Neuronal stem cell (in vitro differentiated cells): Measurements from ENCODE around the gene CHERP.
"Not testable (repeated sequence)": the region's sequence is repeated elsewhere in the genome, so short reads cannot be mapped to it uniquely, and the experiment has no call there.

Source experiments
- DNase-seq: peaks from one replicate; pipeline ENCODE4 v3.0.0-alpha.2; 2013; ENCODE audit warnings: low spot score
- H2AFZ ChIP-seq: one replicate; pipeline ENCODE4 v1.6.1; 2013; ENCODE audit warnings: mild to moderate bottlenecking, low read length, inconsistent platforms
- H2AK5ac ChIP-seq: 2 replicates; pipeline ENCODE4 v1.6.1; 2013; ENCODE audit warnings: low read depth, mild to moderate bottlenecking, inconsistent platforms, low read length, moderate library complexity, mixed read lengths
- H2BK120ac ChIP-seq: 2 replicates; pipeline ENCODE4 v1.6.1; 2013; ENCODE audit warnings: low read depth, mild to moderate bottlenecking, inconsistent platforms, low read length, moderate library complexity, mixed read lengths
- H2BK12ac ChIP-seq: one replicate; pipeline ENCODE4 v1.6.1; 2013; ENCODE audit warnings: low read length, inconsistent platforms
- H2BK15ac ChIP-seq: 2 replicates; pipeline ENCODE4 v1.6.1; 2013; ENCODE audit warnings: mild to moderate bottlenecking, low read length, inconsistent platforms, mixed read lengths
- H2BK5ac ChIP-seq: one replicate; pipeline ENCODE4 v1.6.1; 2013; ENCODE audit warnings: inconsistent platforms, mild to moderate bottlenecking, low read length, moderate library complexity
- H3K14ac ChIP-seq: one replicate; pipeline ENCODE4 v1.6.1; 2013; ENCODE audit warnings: low read length, inconsistent platforms
- H3K18ac ChIP-seq: 2 replicates; pipeline ENCODE4 v1.6.1; 2013; ENCODE audit warnings: low read length, inconsistent platforms
- H3K23ac ChIP-seq: 2 replicates; pipeline ENCODE4 v1.6.1; 2013; ENCODE audit warnings: low read depth, mild to moderate bottlenecking, mixed read lengths, low read length, inconsistent platforms; ENCODE audit not compliant: poor library complexity
- H3K27ac ChIP-seq: replicated peaks from 3 replicates; pipeline ENCODE4 v1.5.1; 2013; ENCODE audit warnings: low read length, inconsistent platforms
- H3K27me3 ChIP-seq, 3 experiments: 2 replicates each; pipeline ENCODE4 v1.6.1; 2013; ENCODE audit warnings: low read length in 3 of 3, mild to moderate bottlenecking in 2 of 3, inconsistent platforms in 1 of 3, low read depth in 1 of 3, mixed read lengths in 1 of 3, moderate library complexity in 1 of 3; ENCODE audit not compliant: control insufficient read depth in 3 of 3, insufficient read depth in 3 of 3
- H3K36me3 ChIP-seq, 2 donors: replicated peaks in 1 of 2; 2 replicates each; pipeline ENCODE4 v1.6.1; 2013; ENCODE audit warnings: low read length in 2 of 2; ENCODE audit not compliant: control insufficient read depth in 2 of 2, insufficient read depth in 2 of 2
- H3K4ac ChIP-seq: 2 replicates; pipeline ENCODE4 v1.6.1; 2013; ENCODE audit warnings: inconsistent platforms, mild to moderate bottlenecking, low read length, moderate library complexity
- H3K4me1 ChIP-seq, 2 donors: 1 replicate in 1 of 2; 2 replicates in 1 of 2; pipeline ENCODE4 v1.6.1; 2013; ENCODE audit warnings: low read length in 2 of 2, low read depth in 1 of 2; ENCODE audit not compliant: control insufficient read depth in 2 of 2, insufficient read depth in 1 of 2
- H3K4me2 ChIP-seq: one replicate; pipeline ENCODE4 v1.6.1; 2013; ENCODE audit warnings: mild to moderate bottlenecking, low read length, inconsistent platforms; ENCODE audit not compliant: insufficient read depth, poor library complexity, severe bottlenecking
- H3K4me3 ChIP-seq, 2 donors: 2 replicates each; pipeline ENCODE4 v1.5.1; 2013; ENCODE audit warnings: low read length in 2 of 2, mild to moderate bottlenecking in 2 of 2, inconsistent platforms in 1 of 2, moderate library complexity in 1 of 2
- H3K79me1 ChIP-seq: one replicate; pipeline ENCODE4 v1.6.1; 2013; ENCODE audit warnings: low read depth, mild to moderate bottlenecking, inconsistent platforms, low read length, moderate library complexity
- H3K9ac ChIP-seq: one replicate; pipeline ENCODE4 v1.6.1; 2013; ENCODE audit warnings: mild to moderate bottlenecking, low read depth, low read length, inconsistent platforms; ENCODE audit not compliant: poor library complexity
- H3K9me3 ChIP-seq, 2 donors: replicated peaks in 1 of 2; 2 replicates each; pipeline versions ENCODE3 to v1.6.1; 2013; ENCODE audit warnings: low read length in 2 of 2, mild to moderate bottlenecking in 2 of 2, inconsistent platforms in 1 of 2, low read depth in 1 of 2, mixed read lengths in 1 of 2, moderate library complexity in 1 of 2; ENCODE audit not compliant: control insufficient read depth in 2 of 2, insufficient read depth in 1 of 2
- H4K8ac ChIP-seq: one replicate; pipeline ENCODE4 v1.6.1; 2013; ENCODE audit warnings: low read depth, mild to moderate bottlenecking, inconsistent platforms, low read length, moderate library complexity
- H4K91ac ChIP-seq: one replicate; pipeline ENCODE4 v1.6.1; 2013; ENCODE audit warnings: low read length, low read depth, mild to moderate bottlenecking, inconsistent platforms; ENCODE audit not compliant: poor library complexity
- WGBS, 2 donors: extraction: QIAGEN DNeasy Blood & Tissue Kit; methylation state at CpG; one replicate each; pipeline ENCODE4 v1.1.7; 2013; ENCODE audit warnings: missing lambda C conversion rate in 2 of 2, mixed read lengths in 1 of 2; ENCODE audit not compliant: insufficient read length in 2 of 2, insufficient replicate concordance in 1 of 2; ENCODE audit errors: extremely low coverage in 2 of 2; 5-methylcytosine and 5-hydroxymethylcytosine counted together

The CHERP gene

GRCh38 chr19:16495982-16496612 lies 46.1 kb downstream of the CHERP start, which contains the start of the genes C19orf44 and CALR3:
Gene C19orf44 (plus strand): TSS chr19:16496394. CDS start chr19:16500793, 4,399 bp downstream.
Gene CALR3 (minus strand): TSS chr19:16496167. CDS start chr19:16496129, 38 bp downstream.
- no peaks in the 10 kb centered on the region for H3K27me3 ChIP-seq

DNA sequence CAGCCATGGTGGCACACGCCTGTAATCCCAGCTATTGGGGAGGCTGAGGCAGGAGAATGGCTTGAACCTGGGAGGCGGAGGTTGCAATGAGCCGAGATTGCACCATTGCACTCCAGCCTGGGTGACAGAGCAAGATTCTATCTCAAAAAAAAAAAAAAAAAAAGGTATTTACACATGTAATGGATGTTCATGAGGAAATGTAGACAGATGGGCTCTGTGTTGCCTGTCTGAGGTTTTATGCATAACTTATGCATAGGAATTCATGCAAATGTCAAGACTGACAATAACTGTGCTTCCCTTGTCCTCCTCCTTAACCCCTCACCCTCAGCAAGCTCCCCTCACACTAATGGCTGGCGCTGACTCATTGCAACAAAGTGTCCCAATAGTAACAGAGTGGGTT lies 55.8 kb downstream of the CHERP start:
- H3K18ac ChIP-seq, H2BK15ac ChIP-seq, H2BK5ac ChIP-seq, H3K36me3 ChIP-seq, H4K8ac ChIP-seq, H3K79me1 ChIP-seq, H3K4me2 ChIP-seq, H3K14ac ChIP-seq, H3K27ac ChIP-seq, DNase-seq, H2AK5ac ChIP-seq, H2AFZ ChIP-seq, H3K27me3 ChIP-seq, H2BK12ac ChIP-seq, H2BK120ac ChIP-seq, H3K4ac ChIP-seq, H3K9ac ChIP-seq, H3K4me3 ChIP-seq, H4K91ac ChIP-seq, H3K23ac ChIP-seq, H3K4me1 ChIP-seq, H3K9me3 ChIP-seq: not testable (repeated sequence)
- WGBS, 2 donors: no CpG with 5 or more reads among the region's 4 CpGs

More at GRCh38 chr19:16495982-16496612, 46.1 kb downstream of the CHERP start, which contains the start of the genes C19orf44 and CALR3:
- H2AFZ ChIP-seq: peak within 1 kb of the TSS; percentile 95
- no peak within 1 kb of the TSS for H2BK12ac ChIP-seq
- peak within 1 kb of the TSS; percentile 82 for H2BK5ac ChIP-seq
- DNase-seq: peak; percentile 99
- peak within 1 kb of the TSS; percentile 90 for H3K9ac ChIP-seq
- no CpG with 5 or more reads among the region's 52 CpGs for WGBS, 2 donors
- H4K91ac ChIP-seq: no peak within 1 kb of the TSS
- H3K27ac ChIP-seq: peak within 1 kb of the TSS; percentile 43
- peak within 1 kb of the TSS; percentile 91 for H3K4me2 ChIP-seq
- H3K4me1 ChIP-seq: peaks cover 6% of the 10 kb centered on the region in 2 donors
- H3K23ac ChIP-seq: peak within 1 kb of the TSS; percentile 93
- H3K18ac ChIP-seq: peak within 1 kb of the TSS; percentile 94
- H3K36me3 ChIP-seq: peaks cover 2 to 6% of the 10 kb centered on the region in 2 donors
- H3K14ac ChIP-seq: peak within 1 kb of the TSS; percentile 94
- H3K4ac ChIP-seq: no peak within 1 kb of the TSS
- no peaks in the 10 kb centered on the region for H3K9me3 ChIP-seq
- peaks cover 3% of the 10 kb centered on the region for H3K79me1 ChIP-seq
- H2BK15ac ChIP-seq: no peak within 1 kb of the TSS
- peak within 1 kb of the TSS; percentile 88 for H2AK5ac ChIP-seq
- peak within 1 kb of the TSS; percentile 57 to 92 for H3K4me3 ChIP-seq
- H2BK120ac ChIP-seq: no peak within 1 kb of the TSS
- peak within 1 kb of the TSS; percentile 82 for H4K8ac ChIP-seq

DNA sequence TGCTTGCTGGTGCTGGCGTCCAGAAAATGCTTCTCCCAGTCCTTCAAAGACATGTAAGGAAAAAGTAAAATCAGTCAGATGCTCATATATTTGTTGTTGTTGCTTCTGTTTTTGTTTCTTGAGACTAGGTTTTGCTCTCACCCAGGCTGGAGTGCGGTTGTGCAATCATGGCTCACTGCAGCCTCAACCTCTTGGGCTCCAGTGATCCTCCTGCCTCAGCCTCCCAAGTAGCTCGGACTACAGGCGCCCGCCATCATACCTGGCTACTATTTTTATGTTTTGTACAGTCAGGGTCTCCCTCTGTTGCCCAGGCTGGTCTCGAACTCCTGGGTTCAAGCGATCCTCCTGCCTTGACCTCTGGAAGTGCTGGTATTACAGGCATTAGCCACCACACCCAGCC lies 59.5 kb downstream of the CHERP start:
- no peak overlapping the region for H3K9ac ChIP-seq
- H2AFZ ChIP-seq: no peak overlapping the region

DNA sequence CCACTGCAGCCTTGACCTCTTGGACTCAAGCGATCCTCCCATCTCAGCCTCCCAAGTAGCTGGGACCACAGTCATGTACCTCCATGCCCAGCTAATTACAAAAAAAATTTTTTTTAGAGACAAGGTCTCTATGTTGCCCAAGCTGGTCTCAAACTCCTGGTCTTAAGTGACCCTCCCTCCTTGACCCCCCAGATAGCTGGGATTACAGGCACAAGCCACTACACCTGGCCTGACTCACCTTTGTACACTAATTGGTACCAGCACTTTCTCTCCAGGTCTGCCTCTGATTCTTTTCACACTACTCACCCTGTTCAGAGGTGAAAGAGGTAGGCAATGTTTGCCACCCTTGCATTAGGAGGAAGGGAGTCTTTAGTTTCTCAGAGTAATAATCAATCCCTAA lies 64.9 kb downstream of the CHERP start:
- Histone ChIP-seq H3K4me1 (no peaks in the 10 kb centered on the region), H2BK5ac (no peak overlapping the region), H2BK15ac (no peak overlapping the region), H3K4me2 (no peak overlapping the region), H4K8ac (no peak overlapping the region), H3K4ac (no peak overlapping the region), H3K79me1 (no peaks in the 10 kb centered on the region), H3K27ac (no peak overlapping the region), H2AK5ac (no peak overlapping the region), H3K9ac (no peak overlapping the region), H3K23ac (no peak overlapping the region), H3K18ac (no peak overlapping the region), H2BK120ac (no peak overlapping the region), H3K9me3 (peaks cover 4% of the 10 kb centered on the region in 2 donors), H3K14ac (no peak overlapping the region), H2AFZ (no peak overlapping the region), H3K36me3 (no peaks in the 10 kb centered on the region), H4K91ac (no peak overlapping the region), H3K4me3 (no peak overlapping the region), H3K27me3 (no peaks in the 10 kb centered on the region), H2BK12ac (no peak overlapping the region)
- WGBS, 2 donors: no CpG with 5 or more reads among the region's 1 CpG
- no peak for DNase-seq

More for the DNA sequence above, 59.5 kb downstream of the CHERP start:
- Histone ChIP-seq H2BK5ac (no peak overlapping the region), H3K4ac (no peak overlapping the region), H4K8ac (no peak overlapping the region), H4K91ac (no peak overlapping the region), H3K23ac (no peak overlapping the region), H3K9me3 (no peaks in the 10 kb centered on the region), H3K4me2 (no peak overlapping the region), H3K27ac (no peak overlapping the region), H3K4me1 (no peaks in the 10 kb centered on the region), H3K27me3 (peaks cover 0 to 3% (median 0%) of the 10 kb centered on the region in 3 experiments), H2BK15ac (no peak overlapping the region), H2BK120ac (no peak overlapping the region), H3K79me1 (no peaks in the 10 kb centered on the region), H3K36me3 (no peaks in the 10 kb centered on the region), H2AK5ac (no peak overlapping the region), H3K18ac (no peak overlapping the region), H3K14ac (peak overlapping the region; percentile 21), H2BK12ac (no peak overlapping the region), H3K4me3 (no peak overlapping the region)
- no peak for DNase-seq
- no CpG with 5 or more reads among the region's 7 CpGs for WGBS, 2 donors
